COLO668 (cell line): ENCODE data around the gene ATXN10.

Source experiments
- DNase-seq: peaks from one replicate; lab custom pipeline; 2025; ENCODE audit not compliant: unreplicated experiment; lab: John Stamatoyannopoulos, UW

The ATXN10 gene

DNA sequence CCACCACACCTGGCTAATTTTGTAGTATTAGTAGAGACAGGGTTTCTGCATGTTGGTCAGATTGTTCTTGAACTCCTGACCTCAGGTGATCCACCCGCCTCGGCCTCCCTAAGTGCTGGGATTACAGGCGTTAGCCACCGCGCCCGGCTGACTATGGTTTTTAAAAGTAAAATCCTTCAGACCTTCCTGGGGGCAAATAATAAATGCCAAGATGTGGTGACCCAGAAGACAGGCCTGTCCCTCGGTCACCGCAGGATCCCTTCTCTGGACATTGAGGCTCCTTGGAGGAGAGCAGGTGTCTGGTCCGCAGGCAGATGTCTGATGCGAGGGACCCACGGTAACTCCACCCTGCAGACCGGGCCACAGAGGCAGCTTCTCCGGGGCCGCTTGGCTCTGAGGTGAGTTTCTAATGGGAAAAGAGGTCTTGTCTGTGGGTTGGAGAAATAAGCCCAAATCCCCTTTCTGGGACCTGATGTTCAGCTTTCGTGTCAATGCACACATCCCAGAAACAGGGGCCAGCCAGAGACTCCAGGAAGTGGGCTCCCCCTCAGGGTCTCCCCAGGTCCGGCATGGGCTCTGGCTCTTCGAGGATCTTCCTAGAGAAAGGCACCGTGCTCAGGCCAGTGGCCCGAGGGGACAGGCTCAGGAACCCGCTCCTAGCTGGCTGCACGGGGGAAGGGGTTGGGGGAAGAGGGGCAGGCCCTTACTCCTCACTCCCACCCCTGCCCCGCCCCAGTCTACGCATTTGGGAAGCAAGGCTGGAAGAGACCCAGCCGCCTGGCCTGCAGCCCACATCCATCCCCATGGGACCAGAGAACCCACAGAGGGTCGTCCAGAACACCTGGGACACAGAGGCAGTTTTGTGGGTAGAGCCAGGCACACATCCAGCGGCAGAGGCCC is 204.8 kb downstream of the ATXN10 start:
- DNase-seq, result no peak

DNA sequence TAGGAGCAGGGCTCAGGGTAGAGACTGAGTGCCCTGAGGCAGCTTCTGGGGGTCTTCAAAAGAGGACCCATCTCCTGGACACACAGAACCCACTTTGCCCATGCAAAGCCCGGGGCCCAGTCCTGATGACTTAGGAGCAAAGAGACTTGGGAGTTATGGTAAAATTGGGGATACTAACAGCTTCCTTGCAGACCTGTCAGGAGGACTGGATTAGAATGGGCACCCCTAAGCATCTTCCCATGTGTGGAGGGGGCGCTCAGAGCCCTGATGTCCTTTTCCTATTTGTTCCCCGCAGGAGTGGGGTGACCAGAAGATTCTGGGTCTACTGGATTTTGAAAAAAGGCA is 205.4 kb downstream of the ATXN10 start:
- no peak for DNase-seq

DNA sequence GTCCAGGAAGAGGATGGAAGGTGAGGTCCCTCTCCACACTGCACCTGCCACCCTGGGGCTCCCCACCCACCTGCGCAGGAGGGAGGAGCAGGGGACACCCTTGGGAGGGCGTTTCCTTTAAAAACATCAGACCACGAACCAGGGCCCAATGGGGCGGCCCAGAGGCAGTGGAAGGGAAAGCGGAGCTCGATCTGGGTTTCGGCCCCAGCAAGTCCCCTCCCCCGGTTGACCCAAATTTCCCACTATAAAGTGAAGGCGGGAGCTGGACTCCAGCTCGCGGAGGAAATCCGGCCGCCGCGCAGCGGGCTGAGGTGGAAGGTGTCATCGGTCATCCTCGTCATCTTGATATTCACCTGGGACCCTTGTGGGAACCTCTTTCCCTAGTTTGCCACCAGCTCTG is 206.0 kb downstream of the ATXN10 start:
- no peak for DNase-seq

DNA sequence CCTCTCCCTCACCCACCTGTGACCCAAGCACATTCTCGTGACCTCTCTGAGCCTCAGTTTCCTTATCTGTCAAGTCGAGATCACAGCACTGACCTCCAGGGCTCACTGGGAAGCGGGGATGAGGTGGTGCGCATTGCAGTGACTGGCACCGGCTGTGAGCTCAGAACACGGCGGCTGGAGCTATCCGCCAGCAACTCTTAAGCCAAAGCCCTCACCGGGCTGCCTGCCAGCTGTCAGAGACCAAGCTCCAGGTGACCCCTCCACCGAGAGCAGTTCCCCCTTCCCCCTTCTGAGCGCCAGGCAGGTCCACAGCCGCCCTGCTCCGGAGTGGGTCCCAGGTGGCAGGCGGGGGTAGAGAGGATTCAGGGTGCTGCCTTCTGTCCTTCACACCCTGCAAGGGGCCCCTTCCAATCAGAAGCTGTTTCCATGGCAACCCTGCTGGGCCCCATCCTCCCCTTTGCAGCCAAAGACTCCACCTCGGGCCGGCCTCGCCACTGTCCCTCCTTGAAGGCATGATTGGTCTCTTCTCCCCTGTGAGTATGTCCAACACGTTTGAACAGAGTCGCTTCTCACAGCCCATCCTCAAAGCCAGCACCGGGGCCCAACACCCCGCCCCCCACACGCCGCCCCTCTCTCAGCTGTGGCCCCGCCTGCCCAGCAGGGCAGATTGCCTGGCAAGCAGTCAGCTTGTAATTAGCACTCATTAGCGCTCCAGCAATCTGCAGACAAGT is 206.6 kb downstream of the ATXN10 start:
- no peak for DNase-seq

GRCh38 chr22:45878901-45879551 is 207.4 kb downstream of the ATXN10 start:
- DNase-seq, result no peak

- no peak for DNase-seq
These were observed 207.9 kb downstream of the ATXN10 start for GRCh38 chr22:45879552-45879949.

DNA sequence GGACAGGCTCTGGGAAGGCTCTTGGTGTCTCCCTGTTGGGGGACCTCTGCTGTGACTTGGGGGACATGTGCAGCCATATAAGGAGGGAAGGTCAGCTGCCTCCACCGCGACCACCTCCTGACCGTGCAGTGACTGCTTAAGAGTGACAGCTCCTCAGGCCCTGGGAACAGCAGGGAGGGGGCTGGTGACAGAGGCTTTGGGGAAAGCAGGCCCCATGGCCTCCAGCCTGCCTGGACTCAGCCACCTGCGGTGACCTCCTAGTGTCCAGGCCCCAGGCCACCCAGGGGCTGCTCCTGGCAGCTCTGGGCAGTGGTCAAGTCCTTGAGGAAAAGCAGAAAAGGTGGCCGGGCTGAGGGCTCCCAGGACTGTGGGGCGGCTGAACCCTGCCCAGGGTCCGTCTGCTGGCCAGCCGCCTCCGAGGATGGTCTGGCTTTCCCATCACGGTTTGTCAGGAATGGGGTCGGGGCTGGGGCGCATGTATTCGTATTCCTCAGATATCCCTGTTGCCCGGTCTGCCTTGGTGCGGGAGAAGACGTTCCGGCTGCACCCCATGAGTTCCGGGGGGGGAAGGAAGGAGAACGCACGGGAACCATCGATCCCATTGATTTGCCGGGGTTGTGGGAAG is 208.6 kb downstream of the ATXN10 start:
- no peak for DNase-seq

- DNase-seq, result no peak
These were observed 209.3 kb downstream of the ATXN10 start for GRCh38 chr22:45880716-45881523.

GRCh38 chr22:45881524-45881875 is 209.9 kb downstream of the ATXN10 start:
- no peak for DNase-seq

DNA sequence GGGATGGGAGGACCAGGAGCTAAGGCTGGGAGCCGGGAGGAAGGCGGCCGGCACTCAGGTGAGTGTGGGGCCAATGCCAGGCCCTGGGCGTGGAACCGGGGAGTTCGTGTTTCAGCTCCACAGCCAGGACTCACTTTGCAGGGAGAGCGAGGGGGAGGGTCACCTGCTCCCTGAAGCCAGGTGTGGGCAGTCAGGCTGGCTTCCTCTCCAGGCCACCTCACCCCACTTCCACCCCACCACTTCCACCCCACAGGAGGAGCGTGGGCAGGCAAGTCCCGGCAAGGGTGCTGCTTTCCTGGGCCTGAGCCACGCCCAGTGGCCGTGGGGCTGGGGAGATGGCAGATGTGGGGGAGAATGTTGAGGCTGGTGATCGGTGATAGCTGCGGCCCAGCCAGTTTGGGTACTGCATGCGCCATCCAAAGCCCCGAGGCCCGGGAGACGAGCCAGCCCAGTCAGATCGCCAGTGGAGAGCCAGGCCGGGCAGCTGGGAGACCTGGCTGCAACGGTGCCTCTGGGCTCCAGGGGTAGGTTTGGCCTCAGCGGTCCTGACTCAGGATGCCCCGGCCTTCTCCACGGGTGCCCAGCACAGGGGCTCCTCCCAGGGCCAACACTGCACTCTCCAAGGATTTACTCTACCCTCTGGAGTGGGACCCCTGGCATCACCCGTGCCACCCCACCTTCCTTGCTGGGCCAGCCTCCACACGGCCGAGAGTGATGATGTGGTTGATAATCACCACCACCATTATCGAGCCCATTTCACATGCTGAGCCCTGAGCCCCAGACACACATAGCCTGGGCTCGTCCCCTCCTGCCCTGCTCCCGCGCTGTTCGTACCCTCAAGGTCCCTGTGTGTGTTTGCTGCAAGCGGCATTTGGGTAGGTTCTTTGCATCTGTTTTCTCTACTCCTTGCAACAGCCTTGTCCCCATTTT is 211.5 kb downstream of the ATXN10 start:
- no peak for DNase-seq

GRCh38 chr22:45883811-45884170 is 212.2 kb downstream of the ATXN10 start:
- DNase-seq, result no peak

- DNase-seq, result no peak
These were observed 212.8 kb downstream of the ATXN10 start for GRCh38 chr22:45884201-45885062.

- no peak for DNase-seq
These were observed 213.7 kb downstream of the ATXN10 start for GRCh38 chr22:45885171-45885840.

GRCh38 chr22:45885941-45886395 is 214.3 kb downstream of the ATXN10 start:
- no peak for DNase-seq

GRCh38 chr22:45886540-45886939 is 214.9 kb downstream of the ATXN10 start:
- DNase-seq, result no peak

GRCh38 chr22:45887202-45888131 is 215.8 kb downstream of the ATXN10 start:
- no peak for DNase-seq
